ENCODE measurements around the gene FOLR2.

GRCh38 chr11:72233056-72233772, 16.6 kb downstream of the FOLR2 start:
- no peak for TF ChIP-seq EZH2 (IDR thresholded peaks at IDR 0.05)
- TF ChIP-seq EZH2phosphoT487 (IDR thresholded peaks at IDR 0.05; ENCODE audit: borderline replicate concordance): no peak
- TF ChIP-seq POLR2A (IDR thresholded peaks at IDR 0.05; ENCODE audit: borderline replicate concordance, extremely low read depth, insufficient read depth, insufficient read length): no peak
- TF ChIP-seq, protein P1, sequence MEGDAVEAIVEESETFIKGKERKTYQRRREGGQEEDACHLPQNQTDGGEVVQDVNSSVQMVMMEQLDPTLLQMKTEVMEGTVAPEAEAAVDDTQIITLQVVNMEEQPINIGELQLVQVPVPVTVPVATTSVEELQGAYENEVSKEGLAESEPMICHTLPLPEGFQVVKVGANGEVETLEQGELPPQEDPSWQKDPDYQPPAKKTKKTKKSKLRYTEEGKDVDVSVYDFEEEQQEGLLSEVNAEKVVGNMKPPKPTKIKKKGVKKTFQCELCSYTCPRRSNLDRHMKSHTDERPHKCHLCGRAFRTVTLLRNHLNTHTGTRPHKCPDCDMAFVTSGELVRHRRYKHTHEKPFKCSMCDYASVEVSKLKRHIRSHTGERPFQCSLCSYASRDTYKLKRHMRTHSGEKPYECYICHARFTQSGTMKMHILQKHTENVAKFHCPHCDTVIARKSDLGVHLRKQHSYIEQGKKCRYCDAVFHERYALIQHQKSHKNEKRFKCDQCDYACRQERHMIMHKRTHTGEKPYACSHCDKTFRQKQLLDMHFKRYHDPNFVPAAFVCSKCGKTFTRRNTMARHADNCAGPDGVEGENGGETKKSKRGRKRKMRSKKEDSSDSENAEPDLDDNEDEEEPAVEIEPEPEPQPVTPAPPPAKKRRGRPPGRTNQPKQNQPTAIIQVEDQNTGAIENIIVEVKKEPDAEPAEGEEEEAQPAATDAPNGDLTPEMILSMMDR (IDR thresholded peaks at IDR 0.05 in 2 of 3, conservative IDR thresholded peaks at IDR 0.05 in 1 of 3; ENCODE audit: borderline replicate concordance in 1 of 3, insufficient read depth in 1 of 3, low read depth in 2 of 3, low read length in 2 of 3): no peak
